ENCODE measurements around the gene UBE2E2.

- TF ChIP-seq CTCF (IDR thresholded peaks at IDR 0.05 in 4 of 5, conservative IDR thresholded peaks at IDR 0.05 in 1 of 5), result no peak
- no peak for TF ChIP-seq POLR2A (IDR thresholded peaks at IDR 0.05)
These were observed 246.9 kb downstream of the UBE2E2 start for GRCh38 chr3:23450051-23450450.

All from gastrocnemius medialis (tissue), 4 donors.